ENCODE measurements around the gene PTPRN2. TPM values are rescaled to one million over a fixed set of nuclear protein-coding genes. Genes with fewer than 3 reads are reported as not detected.

Gene PTPRN2
- total RNA-seq, 1 donor, result 0.09 TPM

DNA sequence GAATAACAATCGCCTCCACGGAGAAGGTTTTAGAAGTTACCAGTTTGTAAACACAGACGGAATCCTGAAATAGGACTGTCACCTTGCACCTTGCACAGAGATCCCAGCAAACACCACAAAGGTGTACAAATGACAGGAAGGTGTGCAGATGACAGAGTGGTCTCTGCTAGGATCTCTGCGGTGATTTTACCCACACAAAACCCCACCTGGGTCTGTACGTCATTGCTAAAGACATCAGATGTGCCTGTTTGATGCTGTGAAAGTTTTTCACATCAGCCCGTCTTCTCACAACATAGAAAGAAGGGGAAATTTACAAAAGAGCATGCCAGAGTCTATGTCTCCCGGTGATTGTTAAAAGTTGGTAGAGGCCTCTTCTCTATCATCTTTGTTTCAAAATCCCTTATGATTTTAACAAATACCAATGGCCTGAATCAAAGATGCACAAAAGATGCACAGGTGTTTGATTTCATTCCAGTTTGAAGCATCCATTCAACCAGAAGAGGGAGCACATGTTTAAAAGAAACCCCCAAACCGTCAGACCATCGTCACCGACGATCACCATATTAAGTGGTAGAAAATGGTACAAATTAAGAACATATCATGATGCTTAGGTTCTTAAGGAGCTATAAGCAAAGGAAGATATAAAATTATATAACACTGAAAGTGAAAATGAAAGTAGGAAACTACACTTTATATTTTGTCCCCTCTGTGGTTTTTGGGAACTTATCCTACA lies 576.5 kb downstream of the PTPRN2 start:
- TF ChIP-seq, protein P1, sequence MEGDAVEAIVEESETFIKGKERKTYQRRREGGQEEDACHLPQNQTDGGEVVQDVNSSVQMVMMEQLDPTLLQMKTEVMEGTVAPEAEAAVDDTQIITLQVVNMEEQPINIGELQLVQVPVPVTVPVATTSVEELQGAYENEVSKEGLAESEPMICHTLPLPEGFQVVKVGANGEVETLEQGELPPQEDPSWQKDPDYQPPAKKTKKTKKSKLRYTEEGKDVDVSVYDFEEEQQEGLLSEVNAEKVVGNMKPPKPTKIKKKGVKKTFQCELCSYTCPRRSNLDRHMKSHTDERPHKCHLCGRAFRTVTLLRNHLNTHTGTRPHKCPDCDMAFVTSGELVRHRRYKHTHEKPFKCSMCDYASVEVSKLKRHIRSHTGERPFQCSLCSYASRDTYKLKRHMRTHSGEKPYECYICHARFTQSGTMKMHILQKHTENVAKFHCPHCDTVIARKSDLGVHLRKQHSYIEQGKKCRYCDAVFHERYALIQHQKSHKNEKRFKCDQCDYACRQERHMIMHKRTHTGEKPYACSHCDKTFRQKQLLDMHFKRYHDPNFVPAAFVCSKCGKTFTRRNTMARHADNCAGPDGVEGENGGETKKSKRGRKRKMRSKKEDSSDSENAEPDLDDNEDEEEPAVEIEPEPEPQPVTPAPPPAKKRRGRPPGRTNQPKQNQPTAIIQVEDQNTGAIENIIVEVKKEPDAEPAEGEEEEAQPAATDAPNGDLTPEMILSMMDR (IDR thresholded peaks at IDR 0.05; ENCODE audit: insufficient read depth, low read length), result no peak
- DNase-seq (ENCODE audit: low read depth), result no peak
- H3K4me3 ChIP-seq (ENCODE audit: low read depth, low read length), result no peak overlapping the region

DNA sequence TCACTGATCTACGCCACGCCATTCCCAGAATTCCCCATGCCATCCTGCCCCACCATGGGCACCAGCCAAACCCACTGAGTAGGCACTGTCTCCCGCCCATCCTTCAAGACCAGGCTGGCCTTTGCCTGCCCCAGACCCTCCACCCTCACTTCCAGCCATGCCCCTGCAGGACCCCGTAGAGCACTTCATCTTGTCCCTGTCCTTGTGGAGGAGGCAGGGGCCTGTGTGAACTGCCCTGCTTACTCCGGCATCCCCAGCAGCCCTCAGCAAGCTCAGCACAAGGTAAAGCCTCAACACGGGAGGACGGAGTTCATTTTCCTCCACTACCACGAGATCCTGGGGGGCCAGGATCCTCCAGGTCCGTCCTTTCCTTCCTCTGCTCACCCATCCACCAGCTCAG lies 577.7 kb downstream of the PTPRN2 start:
- no peak overlapping the region for H3K4me3 ChIP-seq (ENCODE audit: low read depth, low read length)
- no peak for DNase-seq (ENCODE audit: low read depth)
- TF ChIP-seq, protein P1 (IDR thresholded peaks at IDR 0.05; ENCODE audit: insufficient read depth, low read length), result no peak

DNA sequence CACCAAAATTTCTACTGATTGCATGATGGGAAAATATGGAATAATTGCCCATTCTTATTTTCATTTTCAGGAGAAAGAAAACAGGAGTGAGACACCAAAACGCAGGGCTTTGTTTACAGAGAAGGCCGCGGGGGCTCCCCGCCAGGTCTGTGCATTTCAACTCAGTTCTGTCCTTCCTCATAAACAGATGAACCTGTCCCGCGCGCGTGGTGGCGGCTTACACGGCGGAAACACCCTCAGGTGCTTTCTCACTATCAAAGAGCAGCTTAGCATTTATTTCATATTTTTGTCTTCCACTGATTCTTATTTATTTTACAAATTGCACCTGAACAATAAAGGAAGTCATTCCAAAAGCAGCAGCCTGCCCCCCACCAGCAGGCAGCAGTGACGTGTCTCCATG lies 579.4 kb downstream of the PTPRN2 start:
- TF ChIP-seq, protein P1 (IDR thresholded peaks at IDR 0.05; ENCODE audit: insufficient read depth, low read length), result no peak
- DNase-seq (ENCODE audit: low read depth), result no peak
- no peak overlapping the region for H3K4me3 ChIP-seq (ENCODE audit: low read depth, low read length)

DNA sequence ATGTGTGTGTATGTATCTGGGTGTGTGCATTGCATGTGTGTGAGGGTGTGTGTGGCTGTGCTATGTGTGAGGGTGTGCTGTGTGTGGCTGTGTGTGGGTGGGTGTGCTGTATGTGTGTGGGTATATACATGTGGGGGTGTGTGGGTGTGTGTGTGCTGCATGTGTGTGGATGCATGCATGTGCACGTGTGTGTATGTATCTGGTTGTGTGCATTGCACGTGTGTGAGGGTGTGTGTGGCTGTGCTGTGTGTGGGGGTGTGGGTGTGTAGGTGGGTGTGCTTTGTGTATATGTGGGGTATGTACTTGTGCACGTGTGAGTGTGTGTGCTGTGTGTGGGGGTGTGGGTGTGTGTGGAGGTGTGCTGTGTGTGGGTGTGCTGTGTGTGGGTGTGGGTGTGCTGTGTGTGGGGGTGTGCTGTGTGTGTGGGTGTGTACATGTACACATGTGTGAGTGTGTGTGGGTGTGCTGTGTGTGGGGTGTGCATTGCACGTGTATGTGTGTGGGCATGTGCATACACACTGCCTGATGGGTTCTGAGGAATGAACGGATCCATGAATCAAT lies 579.8 kb downstream of the PTPRN2 start:
- DNase-seq (ENCODE audit: low read depth), result no peak
- TF ChIP-seq, protein P1 (IDR thresholded peaks at IDR 0.05; ENCODE audit: insufficient read depth, low read length), result no peak

DNA sequence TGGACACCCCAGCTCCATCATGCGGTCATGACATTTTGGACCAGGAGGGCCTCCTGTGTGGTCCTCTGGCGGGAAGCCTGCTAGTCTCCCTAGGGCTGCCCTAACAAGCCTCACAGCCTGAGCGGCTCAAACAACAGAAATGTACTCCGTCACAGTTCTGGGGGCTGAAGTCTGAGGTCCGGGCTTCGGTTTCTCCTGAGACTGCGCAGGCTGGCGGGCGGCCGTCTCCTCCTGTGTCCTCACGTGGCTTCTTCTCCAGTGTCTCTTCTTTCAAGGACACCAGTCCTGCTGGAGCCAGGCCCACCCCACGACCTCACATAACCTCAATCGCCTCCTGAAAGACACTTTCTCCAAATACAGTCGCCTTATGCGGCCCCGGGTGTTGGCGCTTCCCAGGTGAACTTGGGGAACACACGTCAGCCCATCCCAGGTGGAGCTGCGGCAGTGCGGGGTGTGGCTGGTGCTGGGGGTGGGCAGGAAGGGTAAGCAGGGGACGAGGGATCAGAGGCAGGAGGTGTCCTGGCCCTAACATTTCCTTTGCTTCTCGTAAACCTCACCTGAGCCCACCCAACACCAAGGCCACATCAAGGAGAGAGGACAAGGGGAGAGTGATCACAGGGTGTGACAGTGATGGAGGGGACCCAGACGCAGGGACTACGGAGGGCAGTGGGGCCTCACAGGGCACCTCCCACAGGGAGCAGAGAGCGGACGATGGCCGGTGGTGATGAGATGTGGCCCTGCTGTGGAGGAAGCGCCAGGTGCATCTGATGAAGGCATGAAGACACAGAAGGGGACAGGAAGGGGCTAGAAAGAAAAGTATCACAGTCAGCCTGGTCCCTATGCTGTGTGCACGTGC lies 580.6 kb downstream of the PTPRN2 start:
- TF ChIP-seq, protein P1 (IDR thresholded peaks at IDR 0.05; ENCODE audit: insufficient read depth, low read length), result no peak
- no peak for DNase-seq (ENCODE audit: low read depth)
- no peak overlapping the region for H3K4me3 ChIP-seq (ENCODE audit: low read depth, low read length)

More for the DNA sequence above, 579.8 kb downstream of the PTPRN2 start:
- no peak overlapping the region for H3K4me3 ChIP-seq (ENCODE audit: low read depth, low read length)

DNA sequence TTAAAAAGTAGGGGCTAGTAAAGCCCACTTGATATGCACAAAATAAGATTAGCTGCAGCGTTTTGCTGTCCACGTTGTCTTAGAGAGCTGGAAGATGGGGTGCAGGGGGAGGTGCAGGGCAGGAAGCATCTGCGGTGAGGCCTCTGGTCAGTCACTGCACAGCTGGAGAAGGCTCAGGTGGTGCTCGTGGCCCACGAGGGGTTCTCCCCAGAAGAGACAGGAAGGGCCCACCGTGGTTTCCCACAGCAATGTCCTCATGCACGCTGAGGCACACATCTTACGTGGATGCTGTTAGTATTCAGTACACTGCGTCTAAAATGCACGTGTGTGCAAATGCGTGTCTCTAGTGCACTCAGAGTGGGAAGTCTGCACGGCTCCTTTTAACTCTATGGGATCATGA lies 582.1 kb downstream of the PTPRN2 start:
- DNase-seq (ENCODE audit: low read depth), result no peak
- TF ChIP-seq, protein P1 (IDR thresholded peaks at IDR 0.05; ENCODE audit: insufficient read depth, low read length), result no peak

More for the DNA sequence above, 582.1 kb downstream of the PTPRN2 start:
- H3K4me3 ChIP-seq (ENCODE audit: low read depth, low read length), result no peak overlapping the region

All from fibroblast of the aortic adventitia (primary cell).